Uterus (tissue), 4 donors: ENCODE measurements around the gene SBDS. TPM values are rescaled to one million over a fixed set of nuclear protein-coding genes. Genes with fewer than 3 reads are reported as not detected.
A peak's percentile ranks its signal among the peaks of the same experiment; 100 is the strongest.
"Not testable (repeated sequence)": the region's sequence is repeated elsewhere in the genome, so short reads cannot be mapped to it uniquely, and the experiment has no call there.

Experiments
- DNase-seq, 2 donors: peaks; one replicate each; pipeline ENCODE4 v3.0.0-alpha.2; 2019 to 2020
- H3K27ac ChIP-seq, 2 donors: fragments of 200-600 bp; sonication (generic); 1 replicate in 1 of 2; 2 replicates in 1 of 2; pipeline ENCODE4 v1.5.1; 2016 to 2018
- H3K27me3 ChIP-seq, 2 donors: fragments of 200-600 bp; sonication (generic); one replicate each; pipeline ENCODE4 v1.5.1; 2018 to 2019; ENCODE audit warnings: control low read depth in 1 of 2
- H3K36me3 ChIP-seq, 2 donors: fragments of 200-600 bp; sonication (generic); one replicate each; pipeline ENCODE4 v1.5.1; 2019; ENCODE audit warnings: control low read depth in 1 of 2
- H3K4me1 ChIP-seq, 2 donors: fragments of 200-600 bp; sonication (generic); one replicate each; pipeline ENCODE4 v1.5.1; 2018 to 2019; ENCODE audit warnings: control low read depth in 1 of 2
- H3K4me3 ChIP-seq, 2 donors: fragments of 200-600 bp; sonication (generic); 1 replicate in 1 of 2; 2 replicates in 1 of 2; pipeline ENCODE4 v1.5.1; 2018 to 2019; ENCODE audit warnings: mild to moderate bottlenecking in 1 of 2
- H3K9me3 ChIP-seq, 2 donors: fragments of 200-600 bp; sonication (generic); one replicate each; pipeline ENCODE4 v1.5.1; 2019; ENCODE audit warnings: control low read depth in 1 of 2
- CTCF ChIP-seq, 4 experiments: fragments of 200-600 bp in 2 of 4; fragments of 450-650 bp in 2 of 4; sonication (generic) in 2 of 4; IDR thresholded peaks; one replicate each; pipeline ENCODE4 v1.5.1; 2016 to 2019; ENCODE audit warnings: antibody characterized with exemption in 4 of 4, mild to moderate bottlenecking in 2 of 4, moderate library complexity in 1 of 4
- POLR2A ChIP-seq, 2 donors: fragments of 450-650 bp; IDR thresholded peaks; one replicate each; pipeline ENCODE4 v1.6.1; 2016; ENCODE audit warnings: antibody characterized with exemption in 2 of 2, mild to moderate bottlenecking in 1 of 2, moderate library complexity in 1 of 2
- intact Hi-C: fragments of 100-400 bp; cut with DNase I; formaldehyde crosslinking; loops from one replicate; pipeline ENCODE4 v1.15.1; 2023; ENCODE audit warnings: low total_unique reads
- total RNA-seq, 4 donors: library from RNA; depleted of rRNA in 3 of 4; stranded (reverse); fragments of >200 nt in 3 of 4; gene quantifications; one replicate each; pipeline versions ENCODE4 v1.1.0 to v1.2.4, GENCODE V29; 2014 to 2023
- donor health status: DM: yes; HTN: yes; CAD: no.

SBDS gene
- 100 to 1,000 TPM in 2 of 4 donors, 10 to 100 TPM in 2; 57.1 to 134 (median 94.8) TPM for total RNA-seq

GRCh38 chr7:66995050-66995776 lies at the start of gene SBDS:
Gene SBDS (minus strand): TSS chr7:66995586. CDS start chr7:66995417, 169 bp downstream.
- H3K4me3 ChIP-seq, result peak within 1 kb of the TSS; percentile 55 to 87
- H3K9me3 ChIP-seq, H3K36me3 ChIP-seq, intact Hi-C loops, H3K4me1 ChIP-seq, H3K27me3 ChIP-seq: not testable (repeated sequence)
- DNase-seq, result peak; percentile 93 to 98
- H3K27ac ChIP-seq, result peak within 1 kb of the TSS; percentile 97 to 100
- TF ChIP-seq POLR2A (IDR thresholded peaks at IDR 0.05), result peak; percentile 94 to 97

- H3K36me3 ChIP-seq, H3K4me1 ChIP-seq, intact Hi-C loops, H3K27me3 ChIP-seq, H3K4me3 ChIP-seq, H3K9me3 ChIP-seq, DNase-seq: not testable (repeated sequence)
- H3K27ac ChIP-seq, result peak overlapping the region; percentile 70 to 84
Measured at GRCh38 chr7:67043559-67043930, 48.2 kb upstream of the SBDS start.

GRCh38 chr7:67042781-67043558 lies 47.6 kb upstream of the SBDS start:
- H3K4me3 ChIP-seq, H3K27me3 ChIP-seq, H3K4me1 ChIP-seq, intact Hi-C loops, H3K36me3 ChIP-seq, H3K9me3 ChIP-seq: not testable (repeated sequence)
- peak; percentile 68 to 79 for DNase-seq
- H3K27ac ChIP-seq, result peak overlapping the region; percentile 70 to 84

GRCh38 chr7:67040832-67041231 lies 45.4 kb upstream of the SBDS start:
- intact Hi-C loops, H3K9me3 ChIP-seq, H3K27me3 ChIP-seq, H3K4me3 ChIP-seq, H3K4me1 ChIP-seq, DNase-seq, H3K36me3 ChIP-seq: not testable (repeated sequence)
- H3K27ac ChIP-seq, result peak overlapping the region in 1 of 2 donors; percentile 40
- peak in 3 of 4 experiments; percentile 12 to 48 (median 45) for TF ChIP-seq CTCF (IDR thresholded peaks at IDR 0.05)

GRCh38 chr7:67036432-67037395 lies 41.3 kb upstream of the SBDS start:
- H3K27ac ChIP-seq, H3K4me3 ChIP-seq, H3K9me3 ChIP-seq, H3K4me1 ChIP-seq, H3K36me3 ChIP-seq, H3K27me3 ChIP-seq, DNase-seq, intact Hi-C loops: not testable (repeated sequence)

GRCh38 chr7:67033251-67033650 lies 37.9 kb upstream of the SBDS start:
- no peak for DNase-seq
- Histone ChIP-seq H3K4me1 (no peaks in the 10 kb centered on the region), H3K9me3 (no peaks in the 10 kb centered on the region), H3K27ac (no peak overlapping the region), H3K27me3 (no peaks in the 10 kb centered on the region), H3K36me3 (no peaks in the 10 kb centered on the region), H3K4me3 (no peak overlapping the region)
- no peak for TF ChIP-seq POLR2A (IDR thresholded peaks at IDR 0.05)
- no peak for TF ChIP-seq CTCF (IDR thresholded peaks at IDR 0.05)
- intact Hi-C loops, result no loop called here

GRCh38 chr7:67031685-67032084 lies 36.3 kb upstream of the SBDS start:
- H3K27me3 ChIP-seq, intact Hi-C loops: not testable (repeated sequence)

GRCh38 chr7:67025459-67025858 lies 30.1 kb upstream of the SBDS start:
- H3K9me3 ChIP-seq, intact Hi-C loops, DNase-seq, H3K27ac ChIP-seq, H3K4me1 ChIP-seq, H3K4me3 ChIP-seq, H3K36me3 ChIP-seq, H3K27me3 ChIP-seq: not testable (repeated sequence)

More at GRCh38 chr7:67031685-67032084, 36.3 kb upstream of the SBDS start:
- DNase-seq, H3K36me3 ChIP-seq, H3K4me1 ChIP-seq, H3K27ac ChIP-seq, H3K4me3 ChIP-seq, H3K9me3 ChIP-seq: not testable (repeated sequence)
